Lung (tissue), 12 donors: ENCODE measurements around the gene FSTL5. TPM values are rescaled to one million over a fixed set of nuclear protein-coding genes. Genes with fewer than 3 reads are reported as not detected.

Experiments
- ATAC-seq: fragments of 200-7000 bp; cut with Tn5 transposase; one replicate; pipeline ENCODE4 v1.9.1; 2020; ENCODE audit warnings: moderate number of reproducible peaks; ENCODE audit not compliant: insufficient read depth, low FRiP score
- DNase-seq, 3 donors: peaks; one replicate each; pipeline ENCODE4 v3.0.0-alpha.2; 2013 to 2017
- H3K27ac ChIP-seq, 2 donors: one replicate each; pipeline ENCODE4 v1.5.1; 2013; ENCODE audit warnings: mild to moderate bottlenecking in 2 of 2, moderate library complexity in 2 of 2, control low read depth in 1 of 2, inconsistent platforms in 1 of 2, low read depth in 1 of 2, low read length in 1 of 2
- H3K27me3 ChIP-seq, 3 donors: one replicate each; pipeline ENCODE4 v1.5.1; 2013; ENCODE audit warnings: low read length in 2 of 3; ENCODE audit not compliant: control insufficient read depth in 3 of 3, insufficient read depth in 3 of 3
- H3K36me3 ChIP-seq, 4 donors: one replicate each; pipeline ENCODE4 v1.5.1; 2013; ENCODE audit warnings: low read length in 4 of 4, mild to moderate bottlenecking in 1 of 4, moderate library complexity in 1 of 4; ENCODE audit not compliant: control insufficient read depth in 4 of 4, insufficient read depth in 4 of 4
- H3K4me1 ChIP-seq, 5 donors: one replicate each; pipeline ENCODE4 v1.5.1; 2013; ENCODE audit warnings: low read length in 5 of 5, mild to moderate bottlenecking in 2 of 5, moderate library complexity in 1 of 5; ENCODE audit not compliant: control insufficient read depth in 5 of 5, insufficient read depth in 5 of 5
- H3K4me3 ChIP-seq: one replicate; pipeline ENCODE4 v1.5.1; 2013; ENCODE audit warnings: mild to moderate bottlenecking, control low read depth, moderate library complexity
- H3K9ac ChIP-seq, 2 donors: one replicate each; pipeline ENCODE4 v1.5.1; 2013; ENCODE audit warnings: low read length in 2 of 2, control low read depth in 1 of 2; ENCODE audit not compliant: insufficient read depth in 1 of 2
- H3K9me3 ChIP-seq, 4 donors: one replicate each; pipeline ENCODE4 v1.5.1; 2013; ENCODE audit warnings: low read length in 3 of 4, mild to moderate bottlenecking in 1 of 4, moderate library complexity in 1 of 4; ENCODE audit not compliant: control insufficient read depth in 4 of 4, insufficient read depth in 3 of 4
- WGBS, 2 donors: extraction: QIAGEN DNeasy Blood & Tissue Kit; methylation state at CpG; one replicate each; pipeline ENCODE4 v1.1.7; 2013; 5-methylcytosine and 5-hydroxymethylcytosine counted together
- polyA plus RNA-seq, 2 donors: library from polyadenylated mRNA; stranded (reverse); fragments of 200-250 nt; gene quantifications; one replicate each; pipeline ENCODE4 v1.2.1, GENCODE V29; 2013
- total RNA-seq, 2 donors: library from RNA; depleted of rRNA in 1 of 2; stranded (reverse); fragments of >200 nt in 1 of 2; gene quantifications; one replicate each; pipeline ENCODE4 v1.2.1, GENCODE V29; 2014 to 2021
- TF ChIP-seq, protein P1 (sequence below): IDR thresholded peaks from 2 replicates; pipeline ENCODE4 v1.5.1; 2012; ENCODE audit warnings: mild to moderate bottlenecking; ENCODE audit errors: control extremely low read depth, extremely low read depth
- donor health status: control.
- donor health status: control.
- donor health status: Bipolar disorder and iron deficiency.
- donor health status: healthy.
- donor health status: DM: yes; HTN: yes; CAD: no.

The FSTL5 gene
- total and polyA plus RNA-seq, 4 donors = 0.23 TPM; not detected in 3

DNA sequence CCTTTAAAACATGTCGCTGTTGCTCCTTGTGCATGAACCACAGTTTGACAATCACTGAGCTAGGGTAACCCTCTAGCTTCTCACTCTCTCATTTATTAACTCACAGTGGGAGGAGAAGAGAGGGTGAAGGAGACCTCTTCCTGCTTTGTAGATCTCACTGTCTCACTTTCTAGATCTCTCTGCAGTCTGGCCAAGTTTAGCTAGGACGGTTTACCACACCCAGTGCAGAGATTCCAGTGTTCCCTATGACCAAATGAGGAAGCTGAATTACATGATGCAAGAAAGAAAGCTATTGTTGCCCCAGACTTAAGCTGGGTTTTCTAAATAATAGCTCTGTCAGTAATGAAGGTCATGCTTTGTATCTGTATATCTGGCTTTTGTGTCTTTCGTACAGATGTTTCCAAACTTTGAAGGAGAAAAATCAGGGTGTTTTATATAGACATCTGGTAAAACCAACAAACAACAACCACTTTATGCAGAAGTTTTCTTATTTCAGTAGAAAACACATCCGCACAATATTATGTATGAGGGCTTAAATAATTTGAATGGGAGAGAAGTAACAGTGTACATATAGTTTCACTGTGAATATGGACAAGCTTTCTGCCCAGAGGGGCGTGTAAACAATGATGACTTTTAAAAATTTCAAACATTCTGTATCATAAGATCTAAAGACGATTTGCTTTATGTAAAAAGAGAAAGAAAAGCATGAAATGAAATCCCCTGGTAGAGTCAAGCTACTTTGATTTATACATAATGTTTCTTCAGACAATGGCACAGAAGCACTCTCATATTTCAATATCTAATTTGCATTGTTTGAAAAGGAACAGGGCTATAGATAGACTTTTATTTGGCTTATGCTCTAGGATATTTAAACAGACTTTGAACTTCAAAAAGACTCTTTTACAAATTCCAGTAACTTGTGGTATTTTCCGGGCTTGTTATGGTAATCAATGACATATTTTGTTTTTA is 582.3 kb downstream of the FSTL5 start:
- peaks cover 0 to 1% (median 0%) of the 10 kb centered on the region in 4 donors for H3K9me3 ChIP-seq
- ATAC-seq (peak; percentile 53), DNase-seq (peak in 1 of 3 donors; percentile 4)
- no peaks in the 10 kb centered on the region for H3K27me3 ChIP-seq
- no peak overlapping the region for H3K27ac ChIP-seq
- H3K9ac ChIP-seq = no peak overlapping the region
- H3K36me3 ChIP-seq = no peaks in the 10 kb centered on the region
- 68 to 75% methylated on average over 7 of the region's 7 CpGs for WGBS, 2 donors
- H3K4me3 ChIP-seq = no peak overlapping the region
- TF ChIP-seq, protein P1, sequence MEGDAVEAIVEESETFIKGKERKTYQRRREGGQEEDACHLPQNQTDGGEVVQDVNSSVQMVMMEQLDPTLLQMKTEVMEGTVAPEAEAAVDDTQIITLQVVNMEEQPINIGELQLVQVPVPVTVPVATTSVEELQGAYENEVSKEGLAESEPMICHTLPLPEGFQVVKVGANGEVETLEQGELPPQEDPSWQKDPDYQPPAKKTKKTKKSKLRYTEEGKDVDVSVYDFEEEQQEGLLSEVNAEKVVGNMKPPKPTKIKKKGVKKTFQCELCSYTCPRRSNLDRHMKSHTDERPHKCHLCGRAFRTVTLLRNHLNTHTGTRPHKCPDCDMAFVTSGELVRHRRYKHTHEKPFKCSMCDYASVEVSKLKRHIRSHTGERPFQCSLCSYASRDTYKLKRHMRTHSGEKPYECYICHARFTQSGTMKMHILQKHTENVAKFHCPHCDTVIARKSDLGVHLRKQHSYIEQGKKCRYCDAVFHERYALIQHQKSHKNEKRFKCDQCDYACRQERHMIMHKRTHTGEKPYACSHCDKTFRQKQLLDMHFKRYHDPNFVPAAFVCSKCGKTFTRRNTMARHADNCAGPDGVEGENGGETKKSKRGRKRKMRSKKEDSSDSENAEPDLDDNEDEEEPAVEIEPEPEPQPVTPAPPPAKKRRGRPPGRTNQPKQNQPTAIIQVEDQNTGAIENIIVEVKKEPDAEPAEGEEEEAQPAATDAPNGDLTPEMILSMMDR = no peak
- no peaks in the 10 kb centered on the region for H3K4me1 ChIP-seq

DNA sequence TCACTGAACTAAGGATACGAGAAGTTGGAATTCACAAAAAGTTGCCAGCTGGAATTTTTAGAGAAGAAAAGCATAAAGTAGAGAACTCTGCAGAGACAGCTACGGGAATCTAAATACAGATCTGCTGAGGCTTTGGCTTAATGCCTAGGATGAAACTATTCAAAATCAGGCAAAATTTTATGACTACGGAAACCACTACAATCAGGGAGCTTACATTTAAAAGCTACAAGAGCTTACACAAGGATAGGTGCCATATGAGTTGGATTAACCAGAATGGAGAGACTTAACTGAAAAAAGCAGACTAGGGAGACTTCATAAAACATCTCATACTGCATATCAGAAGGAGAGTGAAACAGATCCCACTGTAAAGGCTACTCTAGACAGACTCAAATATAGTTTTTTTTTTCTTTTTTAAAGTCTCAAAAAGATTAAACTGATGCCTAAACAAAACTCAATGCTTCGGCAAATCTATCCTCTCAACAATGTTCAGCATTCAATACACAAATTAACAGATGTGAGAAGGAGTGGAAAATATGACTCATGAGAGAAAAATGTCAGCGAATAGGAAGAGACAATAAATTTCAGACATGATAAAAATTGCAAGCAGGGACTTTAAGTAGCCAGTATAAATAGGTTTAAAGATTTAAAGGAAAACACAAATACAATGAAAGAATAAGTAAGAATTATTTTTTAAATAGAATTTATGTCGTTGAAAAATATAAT is 586.1 kb downstream of the FSTL5 start:
- TF ChIP-seq, protein P1 = no peak
- Histone ChIP-seq H3K27me3 (no peaks in the 10 kb centered on the region), H3K4me1 (no peaks in the 10 kb centered on the region), H3K9me3 (no peaks in the 10 kb centered on the region), H3K36me3 (no peaks in the 10 kb centered on the region), H3K27ac (no peak overlapping the region), H3K9ac (no peak overlapping the region), H3K4me3 (no peak overlapping the region)
- peak in 2 of 3 donors; percentile 9 to 37 for DNase-seq
- ATAC-seq = no peak
- 65 to 76% methylated on average over 6 of the region's 6 CpGs for WGBS, 2 donors

DNA sequence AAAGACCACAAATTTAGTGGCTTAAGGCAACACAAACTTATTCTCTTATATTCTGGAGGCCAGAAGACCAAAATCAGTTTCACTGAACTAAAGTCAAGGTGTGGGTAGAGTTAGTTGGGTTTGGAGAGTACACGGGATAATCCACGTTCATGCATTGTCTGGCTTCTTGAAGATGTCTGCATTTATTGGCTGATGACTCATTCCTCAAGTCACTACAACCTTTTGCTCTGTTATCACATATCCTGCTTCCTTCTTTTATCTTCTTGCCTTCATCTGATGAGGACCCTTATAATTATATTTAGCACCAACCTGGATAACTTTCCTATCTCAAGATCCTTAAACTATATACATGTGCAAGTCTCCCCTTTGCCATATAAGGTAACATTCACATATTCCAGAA is 590.0 kb downstream of the FSTL5 start:
- no peaks in the 10 kb centered on the region for H3K9me3 ChIP-seq
- no peaks in the 10 kb centered on the region for H3K4me1 ChIP-seq
- TF ChIP-seq, protein P1 = no peak
- H3K27me3 ChIP-seq = no peaks in the 10 kb centered on the region
- no peak for DNase-seq
- H3K36me3 ChIP-seq = no peaks in the 10 kb centered on the region
- ATAC-seq = no peak
- 77 to 84% methylated on average over 2 of the region's 2 CpGs for WGBS, 2 donors
- H3K4me3 ChIP-seq = no peak overlapping the region
- H3K9ac ChIP-seq = no peak overlapping the region
- no peak overlapping the region for H3K27ac ChIP-seq
